ENCODE data around the gene KIAA1328. TPM values are rescaled to one million over a fixed set of nuclear protein-coding genes. Genes with fewer than 3 reads are reported as not detected.

Gene KIAA1328
- total RNA-seq, 4 donors from 2014 or later = 21.2 to 26.6 (median 24.8) TPM

DNA sequence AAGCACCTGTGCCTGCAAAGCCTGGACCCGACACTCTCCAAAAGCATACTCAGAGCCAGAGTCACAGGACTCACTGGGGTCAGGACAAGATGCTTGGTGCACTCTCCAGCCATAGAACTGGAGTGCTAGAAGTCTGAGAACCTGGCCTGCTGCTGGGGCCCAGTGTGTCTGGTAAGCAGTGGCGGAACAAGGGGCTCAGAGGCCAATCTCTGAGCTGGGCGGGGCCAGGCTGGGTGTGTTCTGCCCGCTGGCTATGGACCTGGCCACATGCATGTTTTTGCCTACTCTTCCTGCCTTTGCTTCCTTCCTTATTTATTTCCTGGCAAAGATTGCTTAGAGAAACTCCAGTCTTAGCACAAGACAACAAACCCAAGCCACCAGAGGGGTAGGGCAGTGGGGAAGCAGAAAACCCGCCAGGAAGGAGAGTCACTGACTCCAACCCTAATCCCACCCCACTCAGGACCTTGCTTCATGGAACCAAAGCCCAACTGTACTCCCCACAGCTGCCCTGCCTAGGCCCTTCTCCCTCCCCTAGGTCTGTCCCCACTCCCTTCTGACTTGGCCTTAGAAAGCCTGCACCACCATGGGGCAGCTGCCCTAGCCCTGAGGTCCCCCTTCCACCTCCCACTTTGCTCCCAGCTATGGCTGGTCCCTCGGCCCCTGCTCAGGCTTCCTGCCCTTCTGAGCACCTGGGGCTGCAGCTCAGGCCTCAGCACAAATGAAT, 421.1 kb downstream of the KIAA1328 start:
- intact Hi-C loops (cut with DNase I) = no loop called here
- TF ChIP-seq POLR2A (IDR thresholded peaks at IDR 0.05) = no peak
- TF ChIP-seq, protein P1, sequence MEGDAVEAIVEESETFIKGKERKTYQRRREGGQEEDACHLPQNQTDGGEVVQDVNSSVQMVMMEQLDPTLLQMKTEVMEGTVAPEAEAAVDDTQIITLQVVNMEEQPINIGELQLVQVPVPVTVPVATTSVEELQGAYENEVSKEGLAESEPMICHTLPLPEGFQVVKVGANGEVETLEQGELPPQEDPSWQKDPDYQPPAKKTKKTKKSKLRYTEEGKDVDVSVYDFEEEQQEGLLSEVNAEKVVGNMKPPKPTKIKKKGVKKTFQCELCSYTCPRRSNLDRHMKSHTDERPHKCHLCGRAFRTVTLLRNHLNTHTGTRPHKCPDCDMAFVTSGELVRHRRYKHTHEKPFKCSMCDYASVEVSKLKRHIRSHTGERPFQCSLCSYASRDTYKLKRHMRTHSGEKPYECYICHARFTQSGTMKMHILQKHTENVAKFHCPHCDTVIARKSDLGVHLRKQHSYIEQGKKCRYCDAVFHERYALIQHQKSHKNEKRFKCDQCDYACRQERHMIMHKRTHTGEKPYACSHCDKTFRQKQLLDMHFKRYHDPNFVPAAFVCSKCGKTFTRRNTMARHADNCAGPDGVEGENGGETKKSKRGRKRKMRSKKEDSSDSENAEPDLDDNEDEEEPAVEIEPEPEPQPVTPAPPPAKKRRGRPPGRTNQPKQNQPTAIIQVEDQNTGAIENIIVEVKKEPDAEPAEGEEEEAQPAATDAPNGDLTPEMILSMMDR (IDR thresholded peaks at IDR 0.05) = no peak
- Histone ChIP-seq H3K27ac (no peak overlapping the region), H3K36me3 (no peaks in the 10 kb centered on the region), H3K4me1 (peaks cover 0 to 10% of the 10 kb centered on the region in 2 donors), H3K4me3 (replicated peaks in 1 of 3) (no peak overlapping the region), H3K27me3 (no peaks in the 10 kb centered on the region), H3K9me3 (no peaks in the 10 kb centered on the region)
- no peak for DNase-seq
- 74 to 88% methylated on average over 3 to 6 of the region's 6 CpGs for WGBS, 2 donors

DNA sequence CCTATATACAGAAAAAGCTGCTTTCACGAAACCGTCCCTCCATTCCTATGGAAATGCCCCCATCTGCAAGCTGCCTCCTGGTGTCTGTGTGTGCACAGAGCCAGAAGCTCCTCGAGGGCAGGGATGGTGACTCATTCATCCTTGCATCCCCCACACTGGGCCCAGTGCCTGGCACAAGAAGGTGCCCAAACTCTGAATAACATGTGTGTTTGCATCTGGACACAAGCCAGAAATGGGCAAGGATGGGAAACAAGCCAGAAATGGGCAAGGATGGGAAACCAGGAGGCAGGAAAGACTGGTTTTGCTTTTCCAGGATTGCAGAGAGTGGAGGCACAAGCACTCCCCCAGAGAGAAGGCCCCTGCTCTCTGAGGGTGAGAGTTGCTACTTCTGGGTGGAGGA, 422.8 kb downstream of the KIAA1328 start:
- no peaks in the 10 kb centered on the region for H3K27me3 ChIP-seq
- no peak overlapping the region for H3K4me3 ChIP-seq (replicated peaks in 1 of 3)
- 66 to 81% methylated on average over 3 of the region's 3 CpGs for WGBS, 2 donors
- H3K9me3 ChIP-seq = no peaks in the 10 kb centered on the region
- no peaks in the 10 kb centered on the region for H3K36me3 ChIP-seq
- no peak for TF ChIP-seq POLR2A (IDR thresholded peaks at IDR 0.05)
- TF ChIP-seq, protein P1 (IDR thresholded peaks at IDR 0.05) = no peak
- intact Hi-C loops (cut with DNase I) = no loop called here
- no peak for DNase-seq
- H3K27ac ChIP-seq = no peak overlapping the region
- H3K4me1 ChIP-seq = peaks cover 0 to 10% of the 10 kb centered on the region in 2 donors

DNA sequence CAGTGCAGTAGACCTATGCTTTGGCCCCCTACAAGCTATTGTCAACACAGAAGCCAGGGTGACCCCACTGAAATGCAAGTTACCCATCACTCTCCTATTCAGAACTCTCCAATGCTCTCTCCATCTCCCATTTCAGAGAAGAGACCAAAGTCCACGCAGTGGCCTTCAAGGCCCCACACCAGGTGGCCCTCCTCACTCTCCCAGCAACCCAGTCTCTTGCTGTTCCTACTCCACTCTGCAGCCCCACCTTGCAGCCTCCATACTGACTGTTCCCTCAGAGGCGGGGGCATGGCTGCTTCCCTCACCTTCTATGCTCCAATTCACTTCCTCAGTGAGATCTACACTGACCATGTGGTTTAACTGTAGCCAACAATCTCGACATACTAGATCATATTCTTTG, 423.4 kb downstream of the KIAA1328 start:
- intact Hi-C loops (cut with DNase I) = no loop called here
- TF ChIP-seq, protein P1 (IDR thresholded peaks at IDR 0.05) = no peak
- no peak for TF ChIP-seq POLR2A (IDR thresholded peaks at IDR 0.05)
- H3K9me3 ChIP-seq = no peaks in the 10 kb centered on the region
- H3K27ac ChIP-seq = no peak overlapping the region
- H3K4me1 ChIP-seq = peaks cover 0 to 10% of the 10 kb centered on the region in 2 donors
- 88 to 95% methylated on average over 3 of the region's 3 CpGs for WGBS, 2 donors
- no peak for DNase-seq
- H3K27me3 ChIP-seq = no peaks in the 10 kb centered on the region
- H3K4me3 ChIP-seq (replicated peaks in 1 of 3) = no peak overlapping the region
- no peaks in the 10 kb centered on the region for H3K36me3 ChIP-seq

DNA sequence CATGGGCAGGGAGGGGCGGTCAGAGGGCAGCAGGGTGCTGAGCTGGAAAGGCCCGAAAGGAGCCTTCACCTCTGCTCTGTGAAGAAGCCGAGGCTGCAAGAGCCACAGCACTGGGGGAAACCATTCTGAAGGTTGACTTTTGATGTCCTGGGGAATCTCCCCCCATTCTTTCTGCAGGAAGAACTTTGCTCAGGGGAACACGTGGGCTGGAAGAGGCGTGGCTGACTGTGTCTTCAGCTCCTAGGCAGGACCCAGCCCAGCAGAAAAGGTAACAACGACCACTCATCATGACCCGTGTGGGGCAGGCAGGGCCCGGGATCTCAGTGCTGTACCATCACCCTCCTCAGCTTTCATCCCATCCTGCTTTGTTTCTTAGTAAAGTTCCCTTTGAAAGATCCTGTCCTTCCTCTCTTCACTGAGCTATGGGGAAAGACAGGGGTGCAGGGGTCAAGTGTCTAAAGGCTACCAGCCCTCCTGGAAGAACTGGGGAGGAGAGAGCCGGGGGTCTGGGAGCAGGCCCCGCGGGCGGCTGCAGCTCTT, 424.0 kb downstream of the KIAA1328 start:
- intact Hi-C loops (cut with DNase I) = no loop called here
- peaks cover 0 to 10% of the 10 kb centered on the region in 2 donors for H3K4me1 ChIP-seq
- no peak for DNase-seq
- H3K36me3 ChIP-seq = no peaks in the 10 kb centered on the region
- H3K27ac ChIP-seq = no peak overlapping the region
- WGBS, 2 donors = 56 to 64% methylated on average over 12 of the region's 12 CpGs
- H3K4me3 ChIP-seq (replicated peaks in 1 of 3) = no peak overlapping the region
- no peaks in the 10 kb centered on the region for H3K9me3 ChIP-seq
- H3K27me3 ChIP-seq = no peaks in the 10 kb centered on the region
- TF ChIP-seq, protein P1 (IDR thresholded peaks at IDR 0.05) = no peak
- TF ChIP-seq POLR2A (IDR thresholded peaks at IDR 0.05) = no peak
